Right cardiac atrium (tissue), 5 donors: ENCODE data around the gene AMFR. TPM values are rescaled to one million over a fixed set of nuclear protein-coding genes. Genes with fewer than 3 reads are reported as not detected.
A peak's percentile ranks its signal among the peaks of the same experiment; 100 is the strongest.

ENCODE experiments used
- ATAC-seq, 2 donors: fragments of 200-7000 bp; cut with Tn5 transposase; one replicate each; pipeline versions ENCODE4 v1.8.0 to v1.9.1; 2020; ENCODE audit warnings: moderate library complexity in 2 of 2, mild to moderate bottlenecking in 1 of 2
- DNase-seq, 3 donors: peaks; one replicate each; pipeline ENCODE4 v3.0.0-alpha.2; 2020
- H3K27ac ChIP-seq: one replicate; pipeline ENCODE4 v1.5.1; 2013; ENCODE audit warnings: mild to moderate bottlenecking, low read length, control low read depth, moderate library complexity
- H3K27me3 ChIP-seq: one replicate; pipeline ENCODE4 v1.6.1; 2013; ENCODE audit not compliant: control insufficient read depth, insufficient read depth
- H3K4me1 ChIP-seq: one replicate; pipeline ENCODE4 v1.6.1; 2013; ENCODE audit warnings: low read length; ENCODE audit not compliant: control insufficient read depth, insufficient read depth
- H3K4me3 ChIP-seq: one replicate; pipeline ENCODE4 v1.5.1; 2013; ENCODE audit warnings: low read length, control low read depth
- H3K9me3 ChIP-seq: one replicate; pipeline ENCODE4 v1.6.1; 2013; ENCODE audit warnings: low read length; ENCODE audit not compliant: control insufficient read depth
- WGBS: extraction: QIAGEN DNeasy Blood & Tissue Kit; methylation state at CpG from one replicate; pipeline ENCODE4 v1.1.7; 2013; 5-methylcytosine and 5-hydroxymethylcytosine counted together
- intact Hi-C, 4 donors: fragments of 100-400 bp; cut with DNase I; formaldehyde crosslinking; loops; one replicate each; pipeline versions ENCODE4 v1.11.0 to v1.14.0; 2022 to 2023
- polyA plus RNA-seq: library from polyadenylated mRNA; stranded (reverse); fragments of 200-250 nt; gene quantifications from one replicate; pipeline ENCODE4 v1.2.3, GENCODE V29; 2013
- total RNA-seq, 4 donors: library from RNA; stranded (reverse); fragmentation: NEBNext Ultra II Directional; extraction: Animal tissue kit (Norgen Biotek cat#: 25700); gene quantifications; one replicate each; pipeline ENCODE4 v1.2.1, GENCODE V29; 2021
- donor health status: healthy with polysubstance abuse.
- donor health status: DM: no; HTN: yes; CAD: no.
- donor health status: DM: no; HTN: no; CAD: no.
- donor health status: DM: no; HTN: yes; CAD: no; lungs with severe emphysema.
- donor health status: DM: yes; HTN: yes; CAD: no.

The AMFR gene
- total and polyA plus RNA-seq, 5 donors = 52.3 to 103 (median 89.5) TPM

GRCh38 chr16:56353054-56353921 lies 72.1 kb downstream of the AMFR start:
- no peak for ATAC-seq
- peak in 2 of 3 donors; percentile 45 to 49 for DNase-seq
- Histone ChIP-seq H3K27me3 (no peaks in the 10 kb centered on the region), H3K27ac (no peak overlapping the region), H3K4me3 (no peak overlapping the region), H3K4me1 (no peaks in the 10 kb centered on the region), H3K9me3 (no peaks in the 10 kb centered on the region)
- 82% methylated on average over 15 of the region's 15 CpGs for WGBS
- intact Hi-C loops = no loop called here

- no peaks in the 10 kb centered on the region for H3K4me1 ChIP-seq
- H3K27me3 ChIP-seq = no peaks in the 10 kb centered on the region
- intact Hi-C loops = no loop called here
- ATAC-seq (no peak), DNase-seq (peak in 2 of 3 donors; percentile 26 to 43)
- 85% methylated on average over 7 of the region's 7 CpGs for WGBS
- H3K4me3 ChIP-seq = no peak overlapping the region
- no peak overlapping the region for H3K27ac ChIP-seq
- no peaks in the 10 kb centered on the region for H3K9me3 ChIP-seq
Measured at GRCh38 chr16:56352351-56353053, 72.8 kb downstream of the AMFR start.

GRCh38 chr16:56351481-56351880 lies 73.9 kb downstream of the AMFR start:
- 89% methylated on average over 6 of the region's 6 CpGs for WGBS
- DNase-seq = peak in 1 of 3 donors; percentile 32
- no peak overlapping the region for H3K27ac ChIP-seq
- no peak for ATAC-seq
- H3K27me3 ChIP-seq = no peaks in the 10 kb centered on the region
- H3K4me3 ChIP-seq = no peak overlapping the region
- no peaks in the 10 kb centered on the region for H3K9me3 ChIP-seq
- intact Hi-C loops = no loop called here
- no peaks in the 10 kb centered on the region for H3K4me1 ChIP-seq

- H3K27me3 ChIP-seq = no peaks in the 10 kb centered on the region
- ATAC-seq (no peak), DNase-seq (peak in 2 of 3 donors; percentile 30 to 48)
- WGBS = 88% methylated on average over 22 of the region's 22 CpGs
- H3K27ac ChIP-seq = no peak overlapping the region
- H3K4me1 ChIP-seq = no peaks in the 10 kb centered on the region
- no peaks in the 10 kb centered on the region for H3K9me3 ChIP-seq
- intact Hi-C loops = no loop called here
- H3K4me3 ChIP-seq = no peak overlapping the region
Measured at GRCh38 chr16:56350491-56351405, 74.6 kb downstream of the AMFR start.

GRCh38 chr16:56349711-56350161 lies 75.6 kb downstream of the AMFR start:
- WGBS = 88% methylated on average over 16 of the region's 16 CpGs

GRCh38 chr16:56349086-56349415 lies 76.3 kb downstream of the AMFR start:
- Histone ChIP-seq H3K4me1 (no peaks in the 10 kb centered on the region), H3K27ac (no peak overlapping the region), H3K9me3 (no peaks in the 10 kb centered on the region), H3K27me3 (no peaks in the 10 kb centered on the region), H3K4me3 (no peak overlapping the region)
- ATAC-seq (no peak), DNase-seq (peak in 2 of 3 donors; percentile 2 to 12)
- intact Hi-C loops = no loop called here
- WGBS = 87% methylated on average over 2 of the region's 2 CpGs

More at GRCh38 chr16:56349711-56350161, 75.6 kb downstream of the AMFR start:
- Histone ChIP-seq H3K4me3 (no peak overlapping the region), H3K27ac (no peak overlapping the region), H3K4me1 (no peaks in the 10 kb centered on the region), H3K27me3 (no peaks in the 10 kb centered on the region), H3K9me3 (no peaks in the 10 kb centered on the region)
- ATAC-seq (no peak), DNase-seq (peak in 2 of 3 donors; percentile 38 to 45)
- intact Hi-C loops = no loop called here

- Histone ChIP-seq H3K27ac (no peak overlapping the region), H3K4me1 (no peaks in the 10 kb centered on the region), H3K9me3 (no peaks in the 10 kb centered on the region), H3K4me3 (no peak overlapping the region), H3K27me3 (no peaks in the 10 kb centered on the region)
- peak; percentile 6 to 46 (median 39) for DNase-seq
- no peak for ATAC-seq
- intact Hi-C loops = no loop called here
- WGBS = 89% methylated on average over 25 of the region's 25 CpGs
Measured at GRCh38 chr16:56348168-56349085, 76.9 kb downstream of the AMFR start.

GRCh38 chr16:56347670-56348069 lies 77.7 kb downstream of the AMFR start:
- DNase-seq (peak; percentile 4 to 37 (median 34)), ATAC-seq (no peak)
- H3K4me3 ChIP-seq = no peak overlapping the region
- H3K9me3 ChIP-seq = no peaks in the 10 kb centered on the region
- no peaks in the 10 kb centered on the region for H3K4me1 ChIP-seq
- H3K27me3 ChIP-seq = no peaks in the 10 kb centered on the region
- H3K27ac ChIP-seq = no peak overlapping the region
- intact Hi-C loops = no loop called here
- 80% methylated on average over 11 of the region's 11 CpGs for WGBS

GRCh38 chr16:56347166-56347565 lies 78.2 kb downstream of the AMFR start:
- H3K4me3 ChIP-seq = no peak overlapping the region
- no peaks in the 10 kb centered on the region for H3K4me1 ChIP-seq
- ATAC-seq (no peak), DNase-seq (peak in 2 of 3 donors; percentile 33 to 41)
- H3K9me3 ChIP-seq = no peaks in the 10 kb centered on the region
- intact Hi-C loops = no loop called here
- no peak overlapping the region for H3K27ac ChIP-seq
- 77% methylated on average over 8 of the region's 8 CpGs for WGBS
- H3K27me3 ChIP-seq = no peaks in the 10 kb centered on the region
